ENCODE data around the gene ADAMTS12.

DNA sequence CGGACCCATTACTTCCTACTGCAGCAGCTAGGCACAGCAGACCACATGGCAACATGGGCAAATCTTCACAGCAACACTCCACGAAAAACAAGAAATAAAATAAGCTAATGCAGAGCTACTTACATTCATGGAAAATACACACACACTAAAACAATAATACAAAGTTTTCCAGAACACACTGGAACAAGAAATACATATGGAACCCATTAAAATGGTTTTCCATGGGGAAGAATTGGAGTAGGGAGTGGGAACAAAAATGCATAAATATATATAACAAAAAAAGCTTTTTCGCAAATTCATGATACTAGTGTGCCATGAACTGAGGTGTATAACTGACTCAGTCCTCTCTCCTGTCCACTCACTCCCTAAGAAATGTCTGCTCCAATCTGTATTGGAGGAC lies 8.3 kb downstream of the ADAMTS12 start:
- TF ChIP-seq, protein P1, sequence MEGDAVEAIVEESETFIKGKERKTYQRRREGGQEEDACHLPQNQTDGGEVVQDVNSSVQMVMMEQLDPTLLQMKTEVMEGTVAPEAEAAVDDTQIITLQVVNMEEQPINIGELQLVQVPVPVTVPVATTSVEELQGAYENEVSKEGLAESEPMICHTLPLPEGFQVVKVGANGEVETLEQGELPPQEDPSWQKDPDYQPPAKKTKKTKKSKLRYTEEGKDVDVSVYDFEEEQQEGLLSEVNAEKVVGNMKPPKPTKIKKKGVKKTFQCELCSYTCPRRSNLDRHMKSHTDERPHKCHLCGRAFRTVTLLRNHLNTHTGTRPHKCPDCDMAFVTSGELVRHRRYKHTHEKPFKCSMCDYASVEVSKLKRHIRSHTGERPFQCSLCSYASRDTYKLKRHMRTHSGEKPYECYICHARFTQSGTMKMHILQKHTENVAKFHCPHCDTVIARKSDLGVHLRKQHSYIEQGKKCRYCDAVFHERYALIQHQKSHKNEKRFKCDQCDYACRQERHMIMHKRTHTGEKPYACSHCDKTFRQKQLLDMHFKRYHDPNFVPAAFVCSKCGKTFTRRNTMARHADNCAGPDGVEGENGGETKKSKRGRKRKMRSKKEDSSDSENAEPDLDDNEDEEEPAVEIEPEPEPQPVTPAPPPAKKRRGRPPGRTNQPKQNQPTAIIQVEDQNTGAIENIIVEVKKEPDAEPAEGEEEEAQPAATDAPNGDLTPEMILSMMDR (IDR thresholded peaks at IDR 0.05 in 4 of 5, conservative IDR thresholded peaks at IDR 0.05 in 1 of 5), result no peak
- no peak for TF ChIP-seq POLR2A (IDR thresholded peaks at IDR 0.05)
